Activated effector memory CD4-positive, alpha-beta T cell treated with Interleukin-2 at 50 U/mL for 16 hours (primary cell): ENCODE results near the gene CSAD.
"Not testable (repeated sequence)": the region's sequence is repeated elsewhere in the genome, so short reads cannot be mapped to it uniquely, and the experiment has no call there.

Experiments used
- DNase-seq: peaks from one replicate; pipeline ENCODE4 v3.0.0-alpha.2; 2020

Gene CSAD

GRCh38 chr12:53197011-53197640 is 16.4 kb upstream of the CSAD start:
- no peak for DNase-seq

GRCh38 chr12:53196486-53196885 is 15.8 kb upstream of the CSAD start:
- DNase-seq, result no peak

- DNase-seq, result no peak
Measured at GRCh38 chr12:53195516-53196420, 15.0 kb upstream of the CSAD start.

GRCh38 chr12:53194973-53195372 is 14.2 kb upstream of the CSAD start:
- DNase-seq, result no peak

- DNase-seq, result no peak
Measured at GRCh38 chr12:53193985-53194716, 13.4 kb upstream of the CSAD start.

- DNase-seq, result no peak
Measured at GRCh38 chr12:53193040-53193439, 12.3 kb upstream of the CSAD start.

- no peak for DNase-seq
Measured at GRCh38 chr12:53192531-53193021, 11.9 kb upstream of the CSAD start.

GRCh38 chr12:53191885-53192530 is 11.3 kb upstream of the CSAD start:
- DNase-seq, result no peak

GRCh38 chr12:53191096-53191884 is 10.6 kb upstream of the CSAD start:
- DNase-seq, result no peak

GRCh38 chr12:53190108-53190729 is 9.5 kb upstream of the CSAD start:
- DNase-seq, result no peak

GRCh38 chr12:53187145-53187899 is 6.6 kb upstream of the CSAD start:
- DNase-seq, result no peak

- no peak for DNase-seq
Measured at GRCh38 chr12:53186745-53187144, 6.0 kb upstream of the CSAD start.

- no peak for DNase-seq
Measured at GRCh38 chr12:53185582-53186153, 4.9 kb upstream of the CSAD start.

GRCh38 chr12:53184828-53185227 is 4.1 kb upstream of the CSAD start:
- no peak for DNase-seq

GRCh38 chr12:53182903-53183302 is 2.2 kb upstream of the CSAD start:
- DNase-seq, result no peak

GRCh38 chr12:53181935-53182334 is 1.2 kb upstream of the CSAD start:
- DNase-seq, result no peak

- peak; percentile 70 for DNase-seq
Measured at GRCh38 chr12:53180931-53181645, 363 bp upstream of the CSAD start.

GRCh38 chr12:53179687-53180219 is 972 bp downstream of the CSAD start:
- no peak for DNase-seq

GRCh38 chr12:53178803-53179202 is 1.9 kb downstream of the CSAD start:
- not testable (repeated sequence) for DNase-seq
